HUDEP-2 (cell line): ENCODE results near the gene ZPR1.
A peak's percentile ranks its signal among the peaks of the same experiment; 100 is the strongest.
"Not testable (repeated sequence)": the region's sequence is repeated elsewhere in the genome, so short reads cannot be mapped to it uniquely, and the experiment has no call there.

ENCODE experiments used
- DNase-seq, 76 experiments: peaks; one replicate each; lab custom pipeline; 2025; ENCODE audit not compliant: unreplicated experiment in 76 of 76; lab: John Stamatoyannopoulos, UW

Gene ZPR1

DNA sequence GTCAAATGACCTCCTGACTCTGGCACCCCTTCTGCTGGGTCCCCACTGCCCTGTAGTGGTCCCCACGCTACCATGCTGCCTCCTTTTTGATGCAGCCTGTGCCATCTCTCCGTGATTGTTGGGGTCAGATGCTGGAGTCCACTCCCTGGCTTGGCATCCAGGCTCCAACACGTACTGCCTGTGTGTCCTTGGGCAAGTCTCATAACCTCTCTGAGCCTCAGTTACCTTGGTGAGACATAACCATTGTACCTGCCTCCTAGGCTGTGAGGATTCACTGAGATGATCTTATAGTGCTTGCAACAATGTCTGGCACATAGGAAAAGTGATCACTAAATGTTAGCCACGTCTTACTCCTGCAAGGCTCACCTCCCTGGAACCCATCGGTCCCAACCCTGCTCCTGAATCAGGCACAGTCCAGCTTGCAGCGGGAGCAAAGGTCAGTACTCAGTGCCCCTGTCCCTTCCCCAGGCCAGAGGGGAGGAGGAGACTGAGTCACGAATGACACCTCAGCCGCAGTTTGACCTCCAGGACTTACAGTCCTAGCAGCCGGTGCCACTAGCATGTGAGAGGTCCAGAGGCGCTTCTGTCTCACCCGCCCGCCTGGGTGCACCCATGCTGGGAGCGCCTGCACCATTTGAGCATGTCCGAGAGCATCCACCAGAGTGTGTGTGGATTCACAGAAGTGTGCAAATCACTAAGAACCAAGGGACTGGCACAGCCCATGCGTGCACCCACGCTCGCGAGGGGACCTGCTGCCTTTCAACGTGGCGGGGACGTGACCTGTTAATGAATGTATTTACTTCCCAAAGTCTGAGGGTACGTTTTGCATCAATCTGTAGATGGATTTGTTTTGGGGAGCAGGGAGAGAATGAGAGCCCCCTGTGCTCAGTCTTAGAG lies 38.3 kb upstream of the ZPR1 start:
- no peak for DNase-seq

DNA sequence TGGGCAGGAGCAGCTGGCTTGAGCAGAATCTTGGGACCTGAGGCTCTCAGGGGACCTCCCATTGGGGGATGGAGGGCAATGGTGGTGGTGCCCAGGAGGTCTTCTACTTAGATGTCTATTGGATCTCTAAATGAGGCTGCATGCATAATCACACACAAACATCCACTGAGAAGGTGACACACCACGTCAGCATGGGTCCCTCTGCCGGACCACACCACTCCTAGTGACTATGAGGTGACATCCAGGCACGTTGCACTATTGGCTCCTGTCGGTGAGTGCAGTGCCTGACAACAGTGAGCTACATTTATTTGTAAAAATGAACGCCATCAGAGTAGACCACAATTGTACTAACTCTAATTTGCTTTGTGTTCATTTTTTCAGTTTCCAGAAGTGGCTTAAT lies 37.6 kb upstream of the ZPR1 start:
- DNase-seq, result no peak

DNA sequence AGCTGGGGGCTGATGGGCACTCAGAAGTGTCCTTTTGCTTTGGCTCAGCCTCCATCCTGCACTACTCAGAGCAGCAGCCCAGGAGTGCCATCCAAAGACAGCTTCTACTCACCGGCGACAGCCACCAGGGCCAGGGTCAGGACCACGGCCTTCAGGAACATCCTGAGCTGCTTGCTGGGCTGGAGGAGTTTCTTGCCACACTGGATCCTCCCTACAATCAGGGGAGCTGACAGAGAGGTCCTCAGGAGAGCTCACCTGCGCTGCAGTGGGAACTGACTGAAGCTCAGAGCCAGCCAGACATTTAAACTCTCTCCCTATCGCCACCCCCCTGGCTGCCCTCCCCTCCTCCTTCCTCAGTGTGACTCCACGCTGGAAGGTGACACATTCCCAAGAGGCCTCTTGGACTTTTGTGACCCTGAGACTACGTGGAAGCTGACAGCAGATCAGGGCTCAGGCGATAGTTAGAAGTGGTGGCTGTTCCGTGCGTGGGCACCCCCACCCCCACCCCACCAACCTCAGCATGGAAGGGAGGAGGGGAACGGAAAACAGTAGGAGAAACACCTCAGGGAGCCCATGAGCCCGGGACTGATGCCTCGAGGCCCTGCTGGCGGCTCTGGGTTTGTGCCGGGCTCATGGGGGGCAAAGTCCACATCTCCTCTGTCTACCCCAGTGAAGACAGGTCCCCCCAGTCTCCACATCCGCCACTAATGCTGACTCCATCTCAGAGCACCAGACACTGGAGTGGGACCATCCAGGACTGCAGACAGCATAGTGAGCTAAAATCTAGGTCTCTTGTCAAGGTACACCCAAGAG lies 35.4 kb upstream of the ZPR1 start, which contains the start of gene APOA4:
TSS of gene APOA4 (minus strand) at position 274 of the 813 bp plus-strand sequence. CDS start at position 161, 113 bp downstream.
- DNase-seq, result no peak

DNA sequence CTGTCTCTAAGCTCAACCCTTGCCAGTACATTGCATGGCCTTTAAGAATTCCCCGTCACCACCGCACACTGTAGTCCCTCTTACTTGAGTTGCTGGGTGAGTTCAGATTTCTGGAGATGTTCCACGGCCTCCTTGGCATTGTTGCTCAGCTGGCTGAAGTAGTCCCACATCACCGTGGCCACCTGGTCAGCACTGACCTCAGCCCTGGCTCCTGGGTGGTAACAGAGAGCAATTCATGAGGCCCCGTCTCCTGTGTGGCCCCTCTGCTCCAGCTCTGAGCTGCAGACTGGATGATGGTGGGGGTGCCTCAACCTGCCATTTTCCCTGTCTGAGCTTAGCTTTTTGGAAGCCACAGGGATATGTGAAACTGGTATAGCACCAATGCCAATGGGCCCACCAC lies 34.8 kb upstream of the ZPR1 start:
- DNase-seq, result no peak

DNA sequence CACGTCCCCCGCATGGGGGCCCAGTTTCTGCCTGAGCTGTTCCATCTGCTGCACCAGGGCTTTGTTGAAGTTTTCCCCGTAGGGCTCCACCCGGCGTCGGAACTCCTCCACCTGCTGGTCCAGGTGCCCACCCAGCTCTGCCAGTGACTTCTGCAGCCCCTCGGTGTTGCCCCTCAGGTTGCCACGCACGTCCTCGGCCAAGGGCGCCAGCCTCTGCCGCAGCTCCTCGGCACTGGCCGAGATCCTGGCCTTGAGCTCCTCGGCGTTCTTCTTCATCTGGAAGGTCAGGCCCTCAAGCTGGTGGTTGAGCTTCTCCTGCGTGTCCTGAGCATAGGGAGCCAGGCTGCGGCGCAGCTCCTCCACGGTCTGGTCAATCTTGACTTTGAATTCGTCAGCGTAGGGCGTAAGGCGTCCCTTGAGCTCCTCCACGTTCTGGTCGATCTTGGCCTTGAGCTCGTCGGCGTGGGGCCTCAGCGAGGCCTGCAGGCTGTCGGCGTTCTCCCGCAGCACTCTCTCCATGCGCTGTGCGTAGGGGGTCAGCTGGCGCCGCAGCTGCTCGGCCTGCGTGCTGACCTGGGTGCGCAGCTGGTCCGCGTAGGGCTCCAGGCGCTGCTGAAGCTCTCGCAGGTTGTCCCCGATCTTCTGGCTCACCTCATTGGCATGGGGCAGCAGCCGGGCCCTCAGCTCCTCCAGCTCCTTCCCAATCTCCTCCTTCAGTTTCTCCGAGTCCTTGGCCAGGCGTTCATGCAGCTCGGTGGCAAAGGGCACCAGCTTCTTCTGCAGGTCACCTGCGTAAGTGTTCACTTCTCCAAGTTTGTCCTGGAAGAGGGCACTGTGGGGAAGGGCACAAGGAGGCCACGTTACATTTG lies 33.5 kb upstream of the ZPR1 start:
- no peak for DNase-seq

DNA sequence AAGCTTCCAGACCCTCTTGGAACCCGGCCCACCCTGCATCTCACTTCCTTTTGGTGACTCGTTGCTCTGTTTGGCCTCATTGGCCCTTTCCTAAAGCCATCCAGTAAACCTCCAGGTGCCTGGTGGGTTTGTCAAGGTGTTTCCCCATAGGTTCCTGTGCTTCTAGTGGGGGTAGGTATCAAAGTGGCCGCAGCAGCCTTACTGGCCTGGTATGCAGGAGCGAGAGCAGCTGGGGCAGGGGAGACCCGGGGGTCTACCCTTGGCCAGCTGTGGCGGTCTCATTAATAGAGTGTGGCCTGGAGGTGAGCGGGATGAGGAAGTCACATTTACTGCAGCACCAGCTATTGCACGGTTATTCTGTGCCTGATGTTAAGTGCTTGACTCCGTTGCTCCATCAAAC lies 31.2 kb upstream of the ZPR1 start:
- no peak for DNase-seq

DNA sequence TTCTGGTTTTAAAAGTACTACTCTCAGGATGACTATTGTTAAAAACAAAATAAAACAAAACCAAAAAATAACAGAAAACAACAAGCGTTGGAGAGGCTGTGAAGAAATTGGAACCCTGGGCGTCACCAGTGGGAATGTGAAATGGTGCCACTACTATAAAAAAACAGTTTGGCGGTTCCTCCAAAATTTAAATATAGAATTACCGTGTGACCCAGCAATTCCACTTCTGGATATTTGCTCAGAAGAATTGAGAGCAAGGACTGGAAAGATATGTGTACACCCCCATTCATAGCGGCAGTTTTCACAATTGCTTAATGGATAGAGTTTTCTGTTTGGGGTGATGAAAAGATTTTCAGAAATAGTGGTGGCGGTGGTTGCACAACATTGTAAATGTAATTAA lies 26.7 kb upstream of the ZPR1 start:
- no peak for DNase-seq

DNA sequence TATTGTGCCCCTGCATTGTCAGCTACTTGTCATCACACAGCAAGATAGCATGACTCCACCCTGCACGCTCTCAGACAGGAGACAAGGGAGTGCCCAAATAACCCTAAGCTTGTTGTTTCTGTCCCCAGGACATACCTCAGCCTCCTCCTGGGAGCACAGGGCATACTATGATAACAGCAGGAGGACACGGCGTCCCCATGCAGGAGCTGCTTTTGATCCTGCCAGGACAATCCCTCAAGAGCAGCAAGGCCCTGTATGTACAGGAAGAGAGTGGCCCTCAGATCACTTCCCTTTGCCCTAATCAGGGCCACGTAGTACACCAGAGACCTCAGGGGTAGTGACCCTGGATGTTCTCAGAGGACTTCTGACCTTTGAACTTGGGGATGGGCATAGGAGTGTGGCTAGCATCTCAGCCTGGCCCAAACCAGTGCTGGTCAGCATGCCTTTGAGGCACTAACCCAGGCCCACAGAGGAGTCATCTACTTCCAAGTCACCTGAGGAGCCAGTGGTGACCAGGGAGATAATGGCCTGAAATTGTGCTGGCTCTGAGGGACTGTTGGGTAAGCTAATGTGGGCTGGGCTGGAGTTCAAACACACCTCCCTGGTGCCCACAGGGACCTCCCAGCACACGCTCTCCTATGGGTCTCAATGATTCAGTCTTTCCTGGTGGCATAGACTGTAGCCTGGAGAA lies 26.1 kb upstream of the ZPR1 start:
- DNase-seq, result peak in 2 of 76 experiments; percentile 15 to 27

DNA sequence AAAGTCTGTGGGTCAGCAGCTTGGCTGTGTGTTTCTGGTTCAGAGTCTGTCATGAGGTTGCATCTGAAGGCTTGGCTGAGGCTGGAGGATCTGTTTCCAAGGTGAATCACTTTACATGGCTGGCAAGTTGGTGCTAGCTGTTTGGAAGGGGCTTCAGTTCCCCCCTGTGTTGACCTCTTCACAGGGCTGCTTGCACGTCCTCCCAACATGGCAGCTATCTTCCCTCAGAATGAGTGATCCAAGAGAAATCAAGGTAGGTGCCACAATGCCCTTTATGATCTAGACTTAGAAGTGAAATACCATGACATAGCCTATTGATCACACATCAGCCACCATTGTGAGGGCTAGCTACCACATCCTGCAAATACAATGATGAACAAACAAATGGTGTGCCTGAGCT lies 25.3 kb upstream of the ZPR1 start:
- no peak for DNase-seq

DNA sequence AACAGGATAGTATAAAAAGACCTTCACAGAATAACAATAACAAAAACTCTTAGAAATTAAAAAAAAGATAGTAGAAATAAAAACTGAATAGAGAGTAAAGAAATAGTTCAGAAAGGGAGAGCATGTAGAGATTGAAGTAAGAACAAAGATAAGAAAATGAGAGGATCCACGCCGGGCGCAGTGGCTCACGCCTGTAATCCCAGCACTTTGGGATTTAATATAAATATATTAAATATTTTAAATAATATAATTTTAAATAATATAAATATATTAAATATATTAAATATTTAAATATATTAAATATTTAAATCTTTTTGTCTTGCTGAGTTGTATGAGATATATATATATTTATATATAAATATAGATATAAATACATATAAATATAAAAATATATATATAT lies 24.3 kb upstream of the ZPR1 start:
- no peak for DNase-seq

DNA sequence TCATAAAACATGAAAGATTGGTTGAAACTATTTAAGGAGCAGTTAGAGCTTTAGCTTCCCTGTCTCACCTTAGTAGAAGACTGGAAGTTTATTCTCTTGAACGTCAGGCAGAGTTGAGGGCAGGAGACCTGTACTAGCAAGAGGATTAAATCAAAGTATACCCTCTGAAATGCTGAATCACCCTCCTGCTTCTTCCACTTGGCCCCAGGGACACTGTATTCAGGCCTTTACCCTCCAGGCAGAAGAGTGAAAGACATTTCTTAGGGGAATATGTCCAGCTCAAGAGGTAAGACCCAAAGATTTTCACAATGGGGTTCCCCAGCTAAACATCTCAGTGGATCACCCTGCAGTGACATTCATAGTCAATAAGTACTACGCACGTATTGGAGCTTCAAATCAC lies 23.4 kb upstream of the ZPR1 start:
- DNase-seq, result no peak

DNA sequence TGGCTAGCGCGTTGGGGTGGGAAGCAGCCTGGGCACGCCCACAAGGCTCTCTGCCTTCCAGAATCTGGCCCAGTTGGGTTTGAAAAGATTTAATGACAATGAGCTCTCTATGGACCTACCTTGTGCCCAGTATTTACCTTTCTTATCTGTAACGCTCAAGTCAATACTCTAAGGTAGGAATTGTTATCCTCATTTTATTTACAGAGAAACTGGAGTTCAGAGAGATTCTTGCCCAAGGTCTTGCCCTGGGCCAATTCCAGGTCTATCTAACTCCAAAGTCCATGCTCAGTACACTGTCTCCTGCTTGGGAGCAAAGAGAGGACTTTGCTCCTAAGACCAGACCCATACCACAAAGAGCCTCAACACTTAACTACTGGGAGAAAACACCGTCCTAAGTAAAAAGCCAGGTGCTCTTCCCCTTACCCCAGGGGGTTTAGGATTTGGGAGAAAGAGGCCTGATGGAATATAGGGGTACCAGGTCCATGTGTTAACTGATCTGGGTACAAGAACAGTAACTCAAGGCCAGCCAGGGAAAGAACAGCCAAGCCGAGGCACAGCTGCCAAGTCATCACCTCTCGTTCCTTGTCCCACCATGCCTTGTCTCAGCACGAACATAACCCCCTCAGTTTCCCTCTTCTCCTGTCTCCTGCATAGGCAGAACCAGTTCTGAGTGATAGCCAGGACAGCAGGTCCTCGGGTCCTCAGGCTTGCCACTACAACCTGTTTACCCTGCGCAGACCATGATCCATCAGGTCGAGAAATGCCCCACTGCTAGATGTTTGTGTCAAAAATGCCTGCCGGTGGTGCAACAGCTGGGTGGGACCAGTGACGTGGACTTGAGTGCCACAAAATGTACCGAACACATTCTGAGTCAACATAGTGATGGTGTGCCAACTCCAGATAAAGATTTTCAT lies 20.7 kb upstream of the ZPR1 start:
- DNase-seq, result no peak

DNA sequence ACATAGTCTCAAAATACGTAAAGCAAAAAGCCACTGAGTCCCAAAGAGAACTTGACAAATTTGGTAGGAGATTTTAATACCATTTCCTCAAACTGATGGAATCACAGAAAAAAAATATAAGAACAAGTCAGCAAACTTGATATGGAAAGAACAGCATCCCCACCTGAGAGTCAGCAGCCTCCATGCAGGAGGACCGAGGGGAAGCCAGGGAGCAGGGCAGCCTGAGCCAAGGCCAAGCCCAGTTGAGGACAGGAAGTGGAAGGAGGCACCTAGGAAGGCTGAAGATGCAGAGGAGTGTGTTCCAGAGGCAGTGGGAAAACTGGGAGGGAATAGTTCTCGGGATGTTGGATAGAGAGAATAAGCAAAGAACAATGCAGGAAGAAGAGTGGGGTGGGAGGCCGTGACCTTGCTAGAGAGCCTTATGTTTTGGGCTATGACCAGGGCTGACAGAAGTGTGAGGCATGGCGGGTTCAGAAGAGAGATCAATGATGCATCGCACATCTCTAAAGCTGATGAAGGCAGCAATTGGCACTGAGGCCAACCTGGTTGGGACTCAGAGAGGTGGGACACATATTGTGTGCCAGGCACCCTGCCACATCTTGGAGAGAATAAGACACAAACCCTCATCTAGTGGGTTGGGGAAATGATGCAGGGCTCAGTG lies 19.9 kb upstream of the ZPR1 start:
- no peak for DNase-seq

DNA sequence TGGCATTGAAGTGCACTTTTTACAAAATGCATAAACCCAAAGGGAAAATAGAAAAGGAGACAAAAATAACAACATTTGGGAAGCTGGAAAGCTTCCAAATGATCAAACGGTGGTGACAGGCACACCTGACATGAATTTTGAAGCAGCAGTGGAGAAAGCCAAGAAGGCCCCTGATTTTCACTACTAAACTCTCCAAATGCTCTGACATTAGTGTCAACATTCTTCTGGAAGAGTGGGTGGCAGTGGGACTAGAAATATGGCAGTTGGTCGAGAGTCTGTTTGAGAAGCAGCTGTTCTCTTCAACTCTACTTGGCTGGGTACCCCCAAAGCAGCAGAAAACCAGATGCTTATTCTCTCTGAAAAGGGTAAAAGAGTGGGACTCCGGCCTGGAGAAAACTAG lies 16.2 kb upstream of the ZPR1 start:
- no peak for DNase-seq

DNA sequence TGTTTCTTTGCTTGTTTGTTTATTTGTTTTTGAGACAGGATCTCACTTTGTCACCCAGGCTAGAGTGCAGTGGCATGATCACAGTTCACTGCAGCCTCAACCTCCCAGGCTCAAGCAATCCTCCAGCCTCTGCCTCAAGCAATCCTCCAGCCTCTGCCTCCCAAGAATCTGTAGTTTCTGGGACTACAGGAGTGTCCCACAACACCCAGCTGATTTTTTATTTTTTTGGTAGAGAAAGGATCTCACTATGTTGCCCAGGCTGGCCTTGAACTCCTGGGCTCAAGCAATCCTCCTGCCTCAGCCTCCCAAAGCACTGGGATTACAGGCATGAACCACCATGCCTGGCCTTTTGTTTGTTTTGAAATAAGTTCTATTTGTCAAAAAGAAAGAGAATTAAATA lies 13.8 kb upstream of the ZPR1 start:
- not testable (repeated sequence) for DNase-seq

DNA sequence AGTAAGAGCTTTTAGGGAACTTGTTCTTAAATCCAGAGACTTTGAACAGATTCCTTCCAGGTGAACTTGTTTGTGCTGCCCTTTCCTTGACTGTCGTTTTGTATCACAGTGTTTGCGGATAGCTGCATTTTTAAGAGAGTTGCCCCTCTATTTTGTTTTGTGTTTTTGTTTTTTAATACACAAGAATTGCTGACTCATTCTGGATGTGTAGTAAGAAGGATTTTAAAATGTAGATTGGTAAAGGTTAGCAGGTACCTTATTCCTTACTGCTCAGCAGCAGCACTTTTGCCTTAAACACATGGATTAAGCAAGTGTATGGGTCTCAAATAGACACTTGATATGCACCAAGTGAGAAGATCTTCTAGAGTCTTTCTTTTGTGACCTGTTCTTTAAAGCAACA lies 12.8 kb upstream of the ZPR1 start:
- no peak for DNase-seq

DNA sequence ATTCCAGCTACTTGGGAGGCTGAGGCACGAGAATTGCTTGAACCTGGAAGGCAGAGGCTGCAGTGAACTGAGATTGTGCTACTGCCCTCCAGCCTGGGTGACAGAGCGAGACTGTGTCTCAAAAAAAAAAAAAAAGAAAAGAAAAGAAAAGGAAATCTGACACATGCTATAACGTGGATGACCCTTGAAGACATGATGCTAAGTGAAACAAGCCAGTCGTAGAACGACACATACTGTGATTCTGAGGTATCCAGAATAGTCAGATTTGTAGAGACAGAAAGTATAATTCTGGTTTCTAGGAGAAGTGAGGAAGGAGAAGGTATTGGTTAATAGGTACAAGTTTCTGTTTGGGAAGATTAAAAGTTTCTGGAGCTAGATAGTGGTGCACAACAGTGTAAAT lies 10.5 kb upstream of the ZPR1 start:
- DNase-seq, result no peak

DNA sequence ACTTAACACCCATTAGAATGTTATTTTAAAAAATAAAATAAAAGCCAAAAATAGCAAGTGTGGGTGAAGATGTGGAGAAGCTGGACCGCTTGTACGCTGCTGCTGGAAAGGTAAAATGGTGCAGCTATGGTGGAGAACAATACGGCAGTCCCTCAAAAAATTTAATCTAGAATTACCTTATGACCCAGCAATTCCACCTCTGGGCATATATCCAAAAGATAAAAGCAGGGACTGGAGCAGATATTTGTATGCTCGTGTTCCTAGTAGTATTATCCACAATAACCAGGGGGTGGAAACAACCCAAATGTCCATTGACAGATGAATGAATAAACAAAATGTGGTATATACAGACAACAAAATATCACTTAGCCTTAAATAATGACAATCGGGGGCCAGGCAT lies 10.0 kb upstream of the ZPR1 start:
- DNase-seq, result peak in 2 of 76 experiments; percentile 4 to 9

DNA sequence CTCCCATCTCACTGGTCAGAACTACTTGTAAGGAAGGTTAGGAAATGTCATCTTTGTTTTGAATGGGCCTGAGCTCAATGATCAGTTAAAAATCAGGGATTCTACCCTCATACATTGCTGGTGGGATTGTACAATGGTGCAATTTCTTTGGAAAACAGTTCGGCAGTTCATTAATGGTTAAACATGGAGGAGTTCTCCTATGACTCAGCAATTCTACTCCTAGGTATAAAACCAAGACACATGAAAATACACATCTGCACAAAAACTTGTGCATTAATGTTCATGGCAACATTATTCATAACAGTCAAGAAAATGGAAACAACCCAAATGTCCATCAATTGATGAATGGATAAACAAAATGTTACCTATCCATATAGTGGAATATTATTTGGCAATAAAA lies 8.7 kb upstream of the ZPR1 start:
- DNase-seq, result no peak
